GM12878 (cell line): ENCODE results near the gene PAM. TPM values are rescaled to one million over a fixed set of nuclear protein-coding genes. Genes with fewer than 3 reads are reported as not detected.

Source experiments
- ATAC-seq: fragments of 200-7000 bp; cut with Tn5 transposase; 3 replicates; pipeline ENCODE4 v1.9.1; 2020; ENCODE audit warnings: mild to moderate bottlenecking, moderate library complexity
- BruUV-seq: library from RNA; stranded (reverse); fragments of 400-500 nt; replicated peaks from 2 replicates; lab custom pipeline; 2021; lab: Mats Ljungman, UMichigan
- CTCF ChIA-PET: fragments of 300-600 bp; sonication (Branson Sonifier 250); formaldehyde crosslinking; extraction: SDS; loops from one replicate; lab custom pipeline; 2021; ENCODE audit warnings: inconsistent platforms; lab: Yijun Ruan, JAX
- POLR2A ChIA-PET: fragments of 350-600 bp; formaldehyde crosslinking; extraction: SDS; loops from one replicate; lab custom pipeline; 2021; ENCODE audit warnings: inconsistent platforms; lab: Charles Lee
- RAD21 ChIA-PET: fragments of 300-600 bp; sonication (Branson Sonifier 250); formaldehyde crosslinking; loops from one replicate; lab custom pipeline; 2023; ENCODE audit warnings: antibody characterized with exemption; ENCODE audit not compliant: unreplicated experiment; lab: Charles Lee
- SMC1A ChIA-PET: fragments of 300-600 bp; sonication (Branson Sonifier 250); formaldehyde crosslinking; loops from one replicate; lab custom pipeline; 2023; ENCODE audit not compliant: unreplicated experiment, uncharacterized antibody; lab: Charles Lee
- DNase-seq: peaks from one replicate; pipeline ENCODE4 v3.0.0-alpha.2; 2011; ENCODE audit warnings: low read depth, low spot score
- FAIRE-seq: peaks from 3 replicates; lab custom pipeline; 2011; peaks lifted over from hg19 to GRCh38; lab: Jason Lieb, UNC
- H2AFZ ChIP-seq: 2 replicates; pipeline ENCODE4 v1.6.0; 2011; ENCODE audit warnings: low read depth, low read length, control low read depth; ENCODE audit not compliant: control insufficient read depth
- H3K27ac ChIP-seq: 2 replicates; pipeline ENCODE4 v1.5.1; 2011; ENCODE audit warnings: control low read depth; ENCODE audit not compliant: control insufficient read depth, insufficient read depth
- H3K27me3 ChIP-seq, 2 experiments: replicated peaks in 1 of 2; 2 replicates each; pipeline versions ENCODE4 v1.6.0 to v1.6.1; 2011; ENCODE audit warnings: low read length in 1 of 2; ENCODE audit not compliant: control insufficient read depth in 2 of 2, insufficient read depth in 2 of 2
- H3K36me3 ChIP-seq, 2 experiments: 2 replicates each; pipeline ENCODE4 v1.5.1; 2011; ENCODE audit warnings: low read length in 1 of 2; ENCODE audit not compliant: control insufficient read depth in 2 of 2, insufficient read depth in 2 of 2
- H3K4me1 ChIP-seq: 2 replicates; pipeline ENCODE4 v1.6.1; 2011; ENCODE audit warnings: mild to moderate bottlenecking, low read length, moderate library complexity, mixed read lengths; ENCODE audit not compliant: control insufficient read depth, insufficient read depth
- H3K4me2 ChIP-seq: 2 replicates; pipeline ENCODE4 v1.6.0; 2011; ENCODE audit warnings: control low read depth; ENCODE audit not compliant: control insufficient read depth, insufficient read depth
- H3K4me3 ChIP-seq: fragments of 200-600 bp; sonication (generic); 2 replicates; pipeline ENCODE4 v1.5.1; 2016
- H3K79me2 ChIP-seq: 2 replicates; pipeline ENCODE4 v1.6.0; 2011; ENCODE audit warnings: low read length; ENCODE audit not compliant: control insufficient read depth, insufficient read depth
- H3K9ac ChIP-seq: 2 replicates; pipeline ENCODE4 v1.8.0; 2011; ENCODE audit warnings: low read length, control low read depth, mixed read lengths; ENCODE audit not compliant: control insufficient read depth, insufficient read depth
- H3K9me3 ChIP-seq: replicated peaks from 3 replicates; pipeline ENCODE4 v1.5.1; 2011; ENCODE audit warnings: mild to moderate bottlenecking, low read length; ENCODE audit not compliant: control insufficient read depth, insufficient read depth
- H4K20me1 ChIP-seq: 2 replicates; pipeline ENCODE4 v1.6.0; 2011; ENCODE audit not compliant: control insufficient read depth, insufficient read depth
- CHD1 ChIP-seq: IDR thresholded peaks from 2 replicates; pipeline ENCODE4 v1.6.1; 2012; ENCODE audit warnings: low read depth, low read length, improper control_type of control experiment
- EGR1 ChIP-seq, 2 experiments: IDR thresholded peaks; 1 replicate in 1 of 2; 2 replicates in 1 of 2; pipeline ENCODE4 v1.6.1; 2011 to 2012; ENCODE audit warnings: low read depth in 2 of 2, low read length in 2 of 2, borderline replicate concordance in 1 of 2, mild to moderate bottlenecking in 1 of 2, moderate library complexity in 1 of 2
- ELK1 ChIP-seq: IDR thresholded peaks from 2 replicates; pipeline ENCODE4 v1.6.1; 2012; ENCODE audit warnings: low read depth, low read length, improper control_type of control experiment
- EP300 ChIP-seq, 2 experiments: fragments of 150-350 bp in 1 of 2; IDR thresholded peaks; 2 replicates each; pipeline ENCODE4 v1.6.1; 2011 to 2012; ENCODE audit warnings: low read depth in 2 of 2, low read length in 2 of 2, borderline replicate concordance in 1 of 2, improper control_type of control experiment in 1 of 2, inconsistent platforms in 1 of 2; ENCODE audit not compliant: control insufficient read depth in 1 of 2
- HSF1 ChIP-seq: fragments of 150-350 bp; IDR thresholded peaks from 2 replicates; pipeline ENCODE4 v1.6.1; 2014; ENCODE audit warnings: mild to moderate bottlenecking, low read depth, low read length
- MAX ChIP-seq: IDR thresholded peaks from 2 replicates; pipeline ENCODE4 v1.6.1; 2012; ENCODE audit warnings: low read depth, low read length, improper control_type of control experiment
- NFIC ChIP-seq: IDR thresholded peaks from 2 replicates; pipeline ENCODE4 v1.6.1; 2012; ENCODE audit warnings: low read depth, mild to moderate bottlenecking, inconsistent platforms, low read length, moderate library complexity
- NKRF ChIP-seq: fragments of 450-650 bp; conservative IDR thresholded peaks from 2 replicates; pipeline ENCODE4 v1.6.1; 2017; ENCODE audit warnings: mild to moderate bottlenecking, moderate library complexity
- PAX8 ChIP-seq: fragments of 450-650 bp; IDR thresholded peaks from 2 replicates; pipeline ENCODE4 v1.6.1; 2017; ENCODE audit warnings: mild to moderate bottlenecking, moderate library complexity
- POLR2AphosphoS5 ChIP-seq: IDR thresholded peaks from 2 replicates; pipeline ENCODE4 v1.6.1; 2011; ENCODE audit warnings: mild to moderate bottlenecking, low read length, inconsistent platforms
- POU2F2 ChIP-seq: IDR thresholded peaks from 3 replicates; pipeline ENCODE4 v1.6.1; 2011; ENCODE audit warnings: low read depth, mild to moderate bottlenecking, low read length, borderline replicate concordance
- REST ChIP-seq: IDR thresholded peaks from 2 replicates; pipeline ENCODE4 v1.6.1; 2012; ENCODE audit warnings: mild to moderate bottlenecking, low read depth, low read length
- SREBF1 ChIP-seq: IDR thresholded peaks from 2 replicates; pipeline ENCODE4 v1.6.1; 2012; ENCODE audit warnings: mild to moderate bottlenecking, low read length
- TCF7 ChIP-seq: IDR thresholded peaks from 2 replicates; pipeline ENCODE4 v1.6.1; 2014; ENCODE audit warnings: antibody characterized with exemption, borderline replicate concordance
- WGBS: methylation state at CpG from one replicate; pipeline ENCODE4 v1.1.6; 2016; ENCODE audit warnings: low lambda C conversion rate; ENCODE audit not compliant: insufficient replicate concordance, insufficient coverage; ENCODE audit errors: missing lambda C conversion rate; 5-methylcytosine and 5-hydroxymethylcytosine counted together
- in situ Hi-C: fragments of 300-500 bp; cut with MboI; formaldehyde crosslinking; loops from 9 replicates; pipeline ENCODE4 v1.14.3; 2018; ENCODE audit warnings: mixed read lengths
- intact Hi-C: fragments of 100-400 bp; cut with micrococcal nuclease; formaldehyde crosslinking; loops from one replicate; pipeline ENCODE4 v1.14.2; 2022; ENCODE audit not compliant: unreplicated experiment
- polyA plus RNA-seq, 11 experiments: library from polyadenylated mRNA; depleted of rRNA in 4 of 11; unstranded in 6 of 11; stranded (reverse) in 5 of 11; fragments of >200 nt; fragmentation: Nextera tagmentation in 4 of 11; fragmentation: Illumina TruSeq in 1 of 11; extraction: Ambion mirVana in 4 of 11; extraction: Trizol in 1 of 11; gene quantifications; 1 replicate in 1 of 11; 2 replicates in 10 of 11; pipeline versions ENCODE4 v1.2.1 to v1.2.3, GENCODE V29; 2011 to 2016; ENCODE audit warnings: inconsistent platforms in 2 of 11, missing spikeins in 2 of 11, low read depth in 1 of 11
- total RNA-seq, 4 experiments: library from RNA; depleted of rRNA in 3 of 4; stranded (reverse); fragments of >200 nt in 3 of 4; fragmentation: Illumina TruSeq in 1 of 4; extraction: Trizol in 1 of 4; gene quantifications; 2 replicates each; pipeline versions ENCODE4 v1.2.1 to v1.2.3, GENCODE V29; 2013 to 2021

Gene PAM
- total and polyA plus RNA-seq, 10 of the 15 experiments (the other 5 are each of a cell fraction or from before 2014, with no cell fraction given): 5.5 to 72.5 (median 15.4) TPM

GRCh38 chr5:102905056-102905455 is 150.0 kb downstream of the PAM start:
- POLR2A ChIA-PET: no interaction called here
- H3K4me1 ChIP-seq: no peaks in the 10 kb centered on the region
- no peak overlapping the region for H2AFZ ChIP-seq
- CTCF ChIA-PET: interaction anchor here (1.0 kb wide), 1 partner anchor 13 kb away, joined by 3 read pairs; no protein-coding TSS in a partner anchor
- ATAC-seq (no peak), FAIRE-seq (no peak), DNase-seq (no peak)
- SMC1A ChIA-PET: no interaction called here
- BruUV-seq: no TSS peak
- intact Hi-C loops: no loop called here
- no peak overlapping the region for H3K9ac ChIP-seq
- no peak overlapping the region for H3K27ac ChIP-seq
- H3K9me3 ChIP-seq: no peaks in the 10 kb centered on the region; the same call in 2 of the 3 replicates
- 100% methylated on average over 1 of the region's 1 CpG for WGBS
- no peak overlapping the region for H3K4me3 ChIP-seq
- in situ Hi-C loops: no loop called here
- H3K79me2 ChIP-seq: no peaks in the 10 kb centered on the region
- H3K4me2 ChIP-seq: no peak overlapping the region
- H3K27me3 ChIP-seq: no peaks in the 10 kb centered on the region
- no peaks in the 10 kb centered on the region for H3K36me3 ChIP-seq
- no peaks in the 10 kb centered on the region for H4K20me1 ChIP-seq
- RAD21 ChIA-PET: no interaction called here
- no peak for TF ChIP-seq NFIC
- TF ChIP-seq MAX: no peak
- TF ChIP-seq CHD1: no peak
- no peak for TF ChIP-seq ELK1
- TF ChIP-seq EP300 (IDR thresholded peaks at IDR 0.05; ENCODE audit: borderline replicate concordance in 1 of 2, control insufficient read depth in 1 of 2, low read depth in 2 of 2, low read length in 2 of 2): no peak
- no peak for TF ChIP-seq NKRF
- no peak for TF ChIP-seq PAX8
- no peak for TF ChIP-seq POLR2AphosphoS5
- TF ChIP-seq POU2F2: no peak
- no peak for TF ChIP-seq REST
- no peak for TF ChIP-seq SREBF1
- no peak for TF ChIP-seq TCF7
- no peak for TF ChIP-seq HSF1
- no peak for TF ChIP-seq EGR1 (IDR thresholded peaks at IDR 0.05; ENCODE audit: borderline replicate concordance in 1 of 2, low read depth in 2 of 2, low read length in 2 of 2)
